ENCODE measurements around the gene ITGAV.

The ITGAV gene

GRCh38 chr2:186687807-186688211, 98.0 kb downstream of the ITGAV start:
- DNase-seq, result no peak

GRCh38 chr2:186688813-186689212, 99.0 kb downstream of the ITGAV start:
- DNase-seq, result no peak

GRCh38 chr2:186690786-186691185, 100.9 kb downstream of the ITGAV start:
- DNase-seq, result no peak

GRCh38 chr2:186691231-186691630, 101.4 kb downstream of the ITGAV start:
- DNase-seq, result no peak

- no peak for DNase-seq
Measured at GRCh38 chr2:186691900-186692299, 102.0 kb downstream of the ITGAV start.

- DNase-seq, result no peak
Measured at GRCh38 chr2:186693446-186693832, 103.6 kb downstream of the ITGAV start.

GRCh38 chr2:186695081-186695756, 105.4 kb downstream of the ITGAV start:
- DNase-seq, result no peak

GRCh38 chr2:186696290-186696689, 106.4 kb downstream of the ITGAV start:
- DNase-seq, result no peak

- DNase-seq, result no peak
Measured at GRCh38 chr2:186696804-186697203, 106.9 kb downstream of the ITGAV start.

GRCh38 chr2:186697536-186697935, 107.7 kb downstream of the ITGAV start:
- no peak for DNase-seq

- DNase-seq, result no peak
Measured at GRCh38 chr2:186699742-186700141, 109.9 kb downstream of the ITGAV start.

- no peak for DNase-seq
Measured at GRCh38 chr2:186702006-186702405, 112.2 kb downstream of the ITGAV start.

- DNase-seq, result no peak
Measured at GRCh38 chr2:186702501-186702900, 112.6 kb downstream of the ITGAV start.

- DNase-seq, result no peak
Measured at GRCh38 chr2:186704897-186705296, 115.0 kb downstream of the ITGAV start.

- no peak for DNase-seq
Measured at GRCh38 chr2:186709529-186710450, 119.9 kb downstream of the ITGAV start.

GRCh38 chr2:186713691-186714090, 123.8 kb downstream of the ITGAV start:
- DNase-seq, result no peak

GRCh38 chr2:186714611-186715010, 124.8 kb downstream of the ITGAV start:
- no peak for DNase-seq

GRCh38 chr2:186716004-186716403, 126.1 kb downstream of the ITGAV start:
- DNase-seq, result no peak

- no peak for DNase-seq
Measured at GRCh38 chr2:186716899-186717298, 127.0 kb downstream of the ITGAV start.

GRCh38 chr2:186717320-186718007, 127.6 kb downstream of the ITGAV start:
- no peak for DNase-seq

- no peak for DNase-seq
Measured at GRCh38 chr2:186718122-186718521, 128.3 kb downstream of the ITGAV start.

- DNase-seq, result no peak
Measured at GRCh38 chr2:186718903-186719302, 129.0 kb downstream of the ITGAV start.

GRCh38 chr2:186721956-186722355, 132.1 kb downstream of the ITGAV start:
- no peak for DNase-seq

GRCh38 chr2:186724736-186725135, 134.9 kb downstream of the ITGAV start:
- no peak for DNase-seq

Measured in activated naive CD4-positive, alpha-beta T cell treated with Interleukin-2 at 50 U/mL for 16 hours (primary cell).